Esophagus squamous epithelium (tissue), 4 donors: ENCODE data around the gene MTHFD2L.

Source experiments
- POLR2A ChIP-seq, 4 donors: fragments of 450-650 bp; IDR thresholded peaks; one replicate each; pipeline ENCODE4 v1.6.1; 2017; ENCODE audit warnings: antibody characterized with exemption in 4 of 4, mild to moderate bottlenecking in 4 of 4, moderate library complexity in 3 of 4
- TF ChIP-seq, protein P1 (sequence below), 6 experiments: fragments of 450-650 bp in 4 of 6; fragments of 200-600 bp in 2 of 6; sonication (generic) in 2 of 6; IDR thresholded peaks; one replicate each; pipeline ENCODE4 v1.5.1; 2016 to 2019; ENCODE audit warnings: antibody characterized with exemption in 6 of 6, mild to moderate bottlenecking in 4 of 6, moderate library complexity in 4 of 6

GRCh38 chr4:74335341-74336021 is 177.6 kb downstream of the MTHFD2L start:
- TF ChIP-seq POLR2A (IDR thresholded peaks at IDR 0.05), result no peak
- TF ChIP-seq, protein P1, sequence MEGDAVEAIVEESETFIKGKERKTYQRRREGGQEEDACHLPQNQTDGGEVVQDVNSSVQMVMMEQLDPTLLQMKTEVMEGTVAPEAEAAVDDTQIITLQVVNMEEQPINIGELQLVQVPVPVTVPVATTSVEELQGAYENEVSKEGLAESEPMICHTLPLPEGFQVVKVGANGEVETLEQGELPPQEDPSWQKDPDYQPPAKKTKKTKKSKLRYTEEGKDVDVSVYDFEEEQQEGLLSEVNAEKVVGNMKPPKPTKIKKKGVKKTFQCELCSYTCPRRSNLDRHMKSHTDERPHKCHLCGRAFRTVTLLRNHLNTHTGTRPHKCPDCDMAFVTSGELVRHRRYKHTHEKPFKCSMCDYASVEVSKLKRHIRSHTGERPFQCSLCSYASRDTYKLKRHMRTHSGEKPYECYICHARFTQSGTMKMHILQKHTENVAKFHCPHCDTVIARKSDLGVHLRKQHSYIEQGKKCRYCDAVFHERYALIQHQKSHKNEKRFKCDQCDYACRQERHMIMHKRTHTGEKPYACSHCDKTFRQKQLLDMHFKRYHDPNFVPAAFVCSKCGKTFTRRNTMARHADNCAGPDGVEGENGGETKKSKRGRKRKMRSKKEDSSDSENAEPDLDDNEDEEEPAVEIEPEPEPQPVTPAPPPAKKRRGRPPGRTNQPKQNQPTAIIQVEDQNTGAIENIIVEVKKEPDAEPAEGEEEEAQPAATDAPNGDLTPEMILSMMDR (IDR thresholded peaks at IDR 0.05), result no peak
